ENCODE measurements around the gene LHX4.

LHX4 gene

DNA sequence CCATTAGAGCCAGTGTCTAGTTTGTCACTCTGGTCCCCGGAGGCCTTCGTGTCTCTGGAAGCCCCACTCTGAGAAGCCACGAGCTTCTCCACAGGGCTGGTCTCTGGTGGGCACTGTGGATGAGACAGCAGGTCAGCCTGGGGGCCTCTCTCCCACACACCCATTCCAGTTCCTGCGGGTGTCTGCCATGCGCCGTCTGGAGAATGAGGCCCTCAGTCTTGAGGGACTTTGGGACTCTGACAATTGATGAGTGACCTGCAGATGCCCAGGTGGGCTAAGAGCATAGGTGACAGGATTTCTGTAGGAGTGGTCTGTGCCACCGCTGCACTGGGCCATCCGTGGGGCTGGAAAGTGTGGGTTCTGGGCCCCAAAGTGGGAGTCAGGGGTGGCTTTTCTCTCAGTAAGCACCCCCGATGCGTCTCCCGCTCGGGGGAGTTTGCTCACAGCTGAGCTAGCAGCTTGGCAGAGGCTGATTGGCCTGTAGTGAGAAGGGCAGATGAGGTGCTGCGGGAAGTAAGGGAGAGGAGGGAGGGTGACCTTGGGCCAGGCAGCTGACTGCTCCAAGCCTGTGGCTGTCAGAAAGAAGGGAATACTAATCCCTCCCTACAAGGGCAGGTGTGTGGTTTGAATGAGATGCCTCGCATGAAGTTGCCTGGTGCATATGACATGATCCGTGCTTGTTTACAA lies 26.4 kb downstream of the LHX4 start:
- FAIRE-seq: no peak
- no peak for DNase-seq (ENCODE audit: low spot score)

DNA sequence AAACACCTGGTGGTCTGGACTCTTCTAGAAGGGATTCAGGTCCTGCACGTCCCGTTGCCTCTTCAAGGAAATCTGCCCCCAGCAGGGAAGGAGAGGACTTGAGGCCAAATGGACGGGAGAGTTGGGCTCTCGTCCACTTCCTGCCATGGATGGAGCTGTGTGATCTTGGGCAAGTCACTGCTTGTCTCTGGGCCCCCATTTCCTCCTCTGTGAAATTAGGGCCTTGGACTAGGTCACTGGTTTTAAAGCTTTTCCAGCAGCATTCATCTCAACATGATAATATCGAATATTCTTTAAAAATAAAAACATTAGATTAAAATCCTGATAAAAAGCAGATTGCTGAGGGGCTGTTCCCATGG lies 26.9 kb downstream of the LHX4 start:
- FAIRE-seq: no peak

DNA sequence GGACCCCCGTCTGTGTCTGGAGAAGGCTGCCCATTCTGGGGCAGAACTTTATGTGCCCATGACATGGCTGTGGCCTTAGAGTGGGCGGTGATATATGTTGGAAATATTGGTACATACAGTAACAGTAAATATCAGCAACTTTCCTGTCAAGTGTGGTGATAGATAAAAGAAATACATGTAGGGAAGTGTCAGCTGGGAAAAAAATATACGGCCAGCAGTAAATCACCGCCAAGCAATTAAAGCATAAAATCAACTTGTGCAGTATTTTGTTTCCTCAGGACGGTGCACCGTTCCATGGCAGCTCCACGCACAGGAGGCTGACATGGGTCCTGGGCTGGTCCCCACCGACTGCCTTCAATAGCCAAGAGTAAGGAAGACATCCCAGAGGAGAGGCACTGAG lies 27.4 kb downstream of the LHX4 start:
- FAIRE-seq: no peak
- no peak for DNase-seq (ENCODE audit: low spot score)

More for the DNA sequence above, 26.9 kb downstream of the LHX4 start:
- DNase-seq (ENCODE audit: low spot score): no peak

DNA sequence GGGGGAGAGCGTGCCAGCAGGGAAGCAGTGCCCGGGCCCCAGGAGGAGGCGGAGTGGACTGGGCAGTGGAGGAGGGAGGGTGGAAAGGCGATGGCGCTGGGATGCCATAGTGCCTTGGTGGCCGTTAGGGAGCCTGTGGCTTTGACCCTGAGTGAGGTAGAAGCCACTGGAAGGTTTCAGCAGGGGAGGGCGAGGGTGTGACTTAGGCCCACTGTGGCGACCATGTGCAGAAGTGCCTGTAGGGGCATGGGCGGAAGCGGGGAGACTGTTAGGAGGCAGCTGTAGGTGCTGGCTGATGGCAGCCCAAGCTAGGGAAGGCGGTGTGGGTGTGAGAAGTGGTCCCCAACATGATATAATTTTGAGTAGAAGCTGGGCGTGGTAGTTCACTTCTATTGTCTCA lies 28.2 kb downstream of the LHX4 start:
- FAIRE-seq (no peak), DNase-seq (ENCODE audit: low spot score) (no peak)

DNA sequence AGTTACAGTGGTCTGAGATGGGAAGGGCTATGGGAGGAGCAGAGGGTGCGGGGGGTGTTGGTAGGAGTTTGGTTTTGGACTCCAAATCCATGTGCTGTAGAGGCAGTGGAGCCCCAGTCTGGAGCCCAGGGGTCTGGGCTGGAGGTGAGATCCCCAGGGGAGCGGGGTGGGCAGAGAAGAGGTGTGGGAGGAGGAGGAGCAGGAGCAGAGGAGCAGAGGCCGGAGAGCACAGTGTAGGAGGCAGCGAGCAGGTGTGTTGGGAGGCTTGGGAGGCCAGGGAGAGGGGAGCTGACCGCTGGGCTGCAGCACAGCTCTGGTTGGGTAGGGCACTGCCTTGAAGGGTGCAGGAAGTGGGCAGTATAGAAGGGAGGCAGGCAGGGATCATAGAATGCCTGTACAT lies 28.9 kb downstream of the LHX4 start:
- FAIRE-seq (no peak), DNase-seq (ENCODE audit: low spot score) (no peak)

DNA sequence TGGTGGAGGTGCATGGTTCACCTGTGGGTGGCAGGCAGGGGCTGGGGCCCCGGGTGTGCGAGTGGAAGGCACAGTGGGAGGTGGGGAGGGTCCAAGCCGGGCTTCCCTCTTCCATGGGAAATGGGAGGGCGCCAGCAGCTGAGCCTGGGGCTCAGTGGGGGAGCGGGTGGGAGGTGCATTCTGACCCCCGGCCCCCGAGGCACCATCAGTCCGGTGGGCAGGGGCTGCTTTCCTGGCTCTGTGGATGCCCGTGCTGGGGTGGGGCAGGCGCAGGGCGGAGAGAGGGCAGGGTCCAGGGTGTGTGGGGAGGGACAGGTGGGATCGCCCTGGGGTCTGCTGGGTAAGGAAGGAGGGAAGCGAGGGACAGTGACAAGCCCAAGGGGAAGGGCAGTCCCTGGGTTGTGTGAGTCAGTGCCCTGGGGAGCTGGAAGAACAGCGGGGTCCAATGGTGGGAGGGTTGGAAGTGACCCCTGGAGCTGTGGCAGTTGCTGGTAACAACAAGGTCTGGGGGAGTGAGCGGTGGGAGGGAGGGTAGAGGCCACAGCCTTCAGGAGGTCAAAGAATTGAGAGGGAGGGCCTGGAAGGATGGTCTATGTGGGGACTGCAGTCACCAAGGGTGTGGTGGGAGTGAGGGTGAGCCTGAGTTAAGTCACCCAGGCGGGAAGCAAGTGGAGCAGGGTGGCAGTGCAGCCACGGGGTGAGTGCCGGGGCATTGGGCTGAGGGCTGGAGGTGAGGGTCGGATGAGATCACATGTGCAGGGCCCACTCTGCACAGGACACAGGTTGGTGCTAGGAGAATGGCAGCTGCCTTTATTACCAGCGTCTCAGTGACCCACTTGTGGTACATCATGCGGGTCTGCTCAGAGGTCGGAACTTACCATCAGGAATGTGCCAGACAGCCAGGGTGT lies 29.6 kb downstream of the LHX4 start:
- no peak for FAIRE-seq
- DNase-seq (ENCODE audit: low spot score): no peak

DNA sequence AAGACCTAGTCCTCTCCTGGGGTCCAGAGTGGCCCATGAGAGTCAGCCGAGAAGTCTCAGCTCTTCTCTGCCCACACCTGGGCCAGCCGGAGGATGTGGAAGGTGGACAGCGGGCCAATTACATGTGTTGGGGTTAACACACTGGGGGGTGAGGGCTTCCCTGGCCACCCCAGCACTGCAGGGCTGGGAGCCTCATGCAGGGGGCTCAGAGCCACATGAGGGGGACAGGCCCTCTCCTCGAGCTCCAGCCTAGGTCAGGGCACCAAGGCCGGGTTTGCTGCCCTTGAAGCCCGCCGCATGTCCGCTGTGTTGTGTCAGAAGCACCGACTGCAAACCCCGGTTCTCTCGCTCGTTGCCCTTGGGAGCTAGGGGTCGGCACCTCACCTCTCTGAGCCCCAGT lies 30.5 kb downstream of the LHX4 start:
- FAIRE-seq: no peak
- DNase-seq (ENCODE audit: low spot score): no peak

DNA sequence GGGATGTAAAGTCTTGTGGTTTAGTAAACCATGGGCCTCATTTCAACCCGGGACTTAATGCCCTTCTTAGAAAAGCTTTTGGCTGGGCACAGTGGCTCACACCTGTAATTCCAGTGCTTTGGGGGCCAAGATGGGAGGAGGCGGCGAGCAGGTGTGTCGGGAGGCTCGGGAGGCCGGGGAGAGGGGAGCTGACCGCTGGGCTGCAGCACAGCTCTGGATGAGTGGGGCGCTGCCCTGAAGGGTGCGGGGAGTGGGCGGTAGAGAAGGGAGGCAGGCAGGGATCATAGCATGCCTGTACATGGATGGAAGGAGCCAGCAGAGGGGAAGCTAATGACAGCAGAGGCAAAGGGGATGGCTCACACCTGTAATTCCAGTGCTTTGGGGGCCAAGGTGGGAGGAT lies 31.0 kb downstream of the LHX4 start:
- no peak for DNase-seq (ENCODE audit: low spot score)
- no peak for FAIRE-seq

DNA sequence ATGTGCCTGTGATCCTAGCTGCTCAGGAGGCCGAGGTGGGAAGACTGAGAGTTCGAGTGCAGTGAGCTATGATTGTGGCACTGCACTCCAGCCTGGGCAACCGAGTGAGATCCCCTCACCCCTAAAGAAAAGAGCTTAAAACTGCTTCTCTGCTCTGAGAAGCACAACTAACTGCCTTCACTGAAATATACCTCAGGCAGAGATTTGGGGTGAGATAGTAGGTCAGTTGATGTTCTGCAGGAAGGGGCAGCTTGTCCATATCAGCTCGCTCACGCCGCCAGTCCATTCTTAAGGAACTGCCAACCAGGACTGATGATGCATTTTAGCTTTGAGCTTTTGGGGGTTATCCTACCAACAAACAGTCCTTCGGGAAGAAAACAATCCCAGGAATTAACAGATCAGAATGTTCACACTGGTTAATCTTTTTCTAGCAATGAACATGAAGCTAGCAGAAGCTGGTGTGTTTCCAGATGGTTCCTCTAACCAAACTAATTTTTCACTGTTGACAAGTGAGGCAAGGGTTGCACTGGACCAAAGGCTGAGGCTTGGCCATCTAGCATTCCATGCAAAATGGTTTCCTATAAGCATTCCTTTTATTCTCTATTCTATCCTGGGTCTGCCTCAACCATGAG lies 31.6 kb downstream of the LHX4 start:
- FAIRE-seq: no peak

DNA sequence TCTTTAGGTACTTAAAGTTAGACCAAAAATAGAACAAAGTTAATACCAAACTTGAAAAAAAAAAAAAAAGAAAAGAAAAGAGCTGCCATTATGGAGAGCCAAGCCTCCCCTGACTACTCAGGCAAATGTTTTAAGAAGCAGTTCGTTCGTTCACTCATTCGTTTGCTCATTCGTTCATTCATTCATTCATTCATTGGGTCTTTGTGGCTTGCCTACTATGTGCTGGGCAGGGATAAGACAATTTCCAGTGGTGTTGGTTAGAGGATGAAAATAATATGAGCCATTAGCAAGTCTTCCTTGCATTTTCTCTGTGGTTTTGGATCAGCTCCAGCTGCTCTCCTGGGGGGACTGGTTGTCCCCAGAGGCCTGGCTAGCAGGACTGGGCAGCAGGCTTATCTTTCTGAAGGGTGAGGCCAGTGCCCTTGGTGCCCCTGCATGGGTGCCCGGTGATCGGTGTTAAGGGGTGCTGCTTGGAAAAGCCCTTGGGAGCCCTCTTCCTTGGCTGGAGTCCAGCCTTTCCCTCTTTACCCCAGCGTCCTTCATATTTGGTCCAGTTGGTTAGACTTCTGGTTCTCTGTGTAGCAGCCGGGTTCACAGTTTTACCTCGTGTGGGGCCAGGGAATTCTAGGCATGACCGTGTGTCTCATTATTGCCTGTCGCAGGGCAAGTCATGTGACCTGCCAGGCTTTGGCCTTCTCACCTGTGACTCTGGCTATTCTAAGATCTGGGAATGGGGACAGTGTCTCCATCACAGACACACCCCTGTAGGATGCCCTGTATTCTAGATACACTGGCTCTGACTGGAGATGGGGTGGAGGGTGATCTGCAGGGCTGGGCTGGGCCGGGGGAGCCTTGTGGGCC lies 32.8 kb downstream of the LHX4 start:
- peak; percentile 30 for FAIRE-seq
- DNase-seq (ENCODE audit: low spot score): no peak

More for the DNA sequence above, 31.6 kb downstream of the LHX4 start:
- DNase-seq (ENCODE audit: low spot score): no peak

DNA sequence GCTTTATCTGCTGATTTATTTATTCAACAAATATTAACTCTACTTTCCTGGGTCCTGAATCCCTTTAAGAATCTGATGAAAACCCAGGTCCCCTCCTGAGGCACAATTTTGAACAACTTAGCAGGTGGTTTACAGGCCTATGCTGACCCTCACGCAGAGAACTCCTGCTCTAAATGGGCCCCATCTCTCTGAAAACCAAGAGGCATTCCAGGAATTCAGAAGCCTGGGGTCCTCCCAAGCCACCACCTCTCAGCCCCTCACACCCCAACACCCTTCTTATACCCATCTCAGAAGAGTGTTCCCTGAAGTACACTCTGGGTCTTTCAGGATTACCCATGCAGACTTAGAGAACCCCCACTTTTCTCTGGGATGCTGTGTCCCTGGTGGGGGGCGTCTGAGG lies 34.5 kb downstream of the LHX4 start:
- no peak for FAIRE-seq
- DNase-seq (ENCODE audit: low spot score): no peak

DNA sequence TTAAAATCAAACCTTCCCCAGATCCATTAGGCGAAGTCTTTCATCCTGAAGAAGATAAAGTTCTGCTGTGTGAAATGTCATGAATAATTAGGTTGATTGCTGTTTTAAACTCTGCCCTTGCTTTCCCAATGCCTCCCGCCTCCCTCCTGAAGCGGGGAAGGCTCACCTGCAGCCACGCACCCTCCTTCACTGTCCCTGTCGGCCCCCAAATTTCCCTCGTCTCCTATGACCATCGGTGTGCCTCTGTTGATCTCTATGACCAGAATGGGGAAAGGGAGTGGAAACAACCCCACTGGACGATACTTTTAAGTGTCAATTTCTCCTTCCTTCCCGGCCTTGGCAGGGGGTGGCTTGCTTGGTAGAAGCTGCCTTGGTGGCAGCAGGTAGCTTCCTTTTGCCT lies 35.1 kb downstream of the LHX4 start:
- DNase-seq (ENCODE audit: low spot score) (no peak), FAIRE-seq (no peak)

DNA sequence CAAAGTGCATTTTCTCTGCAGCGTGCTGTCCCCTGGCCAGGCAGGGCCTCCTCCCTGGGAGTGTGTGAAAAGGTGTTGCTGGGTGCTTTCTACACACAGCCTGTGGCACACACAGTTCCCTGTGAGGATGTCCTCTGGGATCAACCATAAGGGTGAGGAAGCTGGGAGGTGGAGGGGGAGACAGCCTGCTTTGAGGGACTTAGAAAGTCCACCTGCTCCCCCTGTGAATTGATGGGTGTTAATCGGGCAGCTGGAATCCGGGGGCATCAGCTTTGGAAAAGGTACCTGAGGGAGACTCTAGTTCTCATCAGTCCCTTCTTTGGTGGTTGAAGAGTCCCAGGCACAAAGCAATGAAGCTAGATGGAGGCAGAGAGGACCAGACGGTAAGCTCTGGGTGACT lies 35.8 kb downstream of the LHX4 start:
- FAIRE-seq (no peak), DNase-seq (ENCODE audit: low spot score) (no peak)

DNA sequence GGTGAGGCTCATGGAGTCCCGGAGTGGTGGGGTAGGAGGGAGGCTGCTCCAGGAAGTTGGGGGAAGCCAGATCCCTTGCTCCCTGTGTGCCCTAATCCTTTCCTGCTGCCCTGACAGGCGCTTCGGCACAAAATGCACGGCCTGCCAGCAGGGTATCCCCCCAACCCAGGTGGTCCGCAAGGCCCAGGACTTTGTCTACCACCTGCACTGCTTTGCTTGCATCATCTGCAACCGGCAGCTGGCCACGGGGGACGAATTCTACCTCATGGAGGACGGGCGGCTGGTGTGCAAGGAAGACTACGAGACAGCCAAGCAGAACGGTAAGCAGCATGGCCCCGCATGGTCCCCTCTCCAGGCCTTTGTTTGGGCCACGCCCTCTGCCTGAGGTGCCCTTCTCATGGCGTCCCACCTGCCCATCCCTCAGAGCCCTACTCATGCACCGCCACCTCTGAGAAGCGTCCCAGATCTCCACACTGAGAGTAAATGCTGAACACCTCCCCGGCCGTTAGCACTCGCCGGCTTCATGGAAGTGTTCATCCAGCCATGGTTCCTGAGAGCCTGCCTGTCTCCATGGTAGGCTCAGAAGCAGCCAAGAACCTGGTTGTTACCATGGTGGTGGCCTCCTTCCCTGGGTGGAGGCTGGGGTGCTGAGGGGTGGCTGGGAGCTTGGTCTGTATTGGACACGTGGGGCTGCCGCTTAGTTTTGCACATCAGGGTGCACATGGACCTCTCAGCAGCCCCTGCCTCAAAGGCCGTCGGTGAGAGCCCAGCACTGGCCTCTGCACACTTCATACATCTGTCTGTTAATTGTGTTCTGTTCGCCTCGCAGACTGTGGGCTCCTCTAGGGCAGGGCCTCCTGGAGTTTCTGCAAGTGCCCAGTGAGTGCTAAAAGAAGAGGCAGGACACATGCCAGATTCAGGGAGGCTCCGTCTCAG lies 36.5 kb downstream of the LHX4 start:
- FAIRE-seq: no peak

DNA sequence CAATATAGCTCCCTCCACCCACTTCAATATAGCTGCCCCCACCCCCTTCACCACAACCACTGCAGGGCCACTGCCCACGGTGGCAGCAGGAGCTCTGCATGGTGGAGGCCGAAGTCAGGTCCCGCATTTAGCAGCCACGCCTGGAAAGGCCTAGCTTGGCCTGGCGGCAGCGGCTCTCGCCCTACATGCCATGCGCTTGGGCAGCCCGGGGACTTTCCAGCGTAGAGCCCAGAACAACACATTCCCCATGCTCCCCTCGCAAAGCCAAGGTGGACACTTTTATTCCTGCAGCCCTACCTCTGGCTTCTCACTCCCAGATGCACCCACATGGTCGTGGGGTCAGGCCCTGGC lies 37.1 kb downstream of the LHX4 start:
- no peak for FAIRE-seq
- no peak for DNase-seq (ENCODE audit: low spot score)

More for the DNA sequence above, 36.5 kb downstream of the LHX4 start:
- no peak for DNase-seq (ENCODE audit: low spot score)

DNA sequence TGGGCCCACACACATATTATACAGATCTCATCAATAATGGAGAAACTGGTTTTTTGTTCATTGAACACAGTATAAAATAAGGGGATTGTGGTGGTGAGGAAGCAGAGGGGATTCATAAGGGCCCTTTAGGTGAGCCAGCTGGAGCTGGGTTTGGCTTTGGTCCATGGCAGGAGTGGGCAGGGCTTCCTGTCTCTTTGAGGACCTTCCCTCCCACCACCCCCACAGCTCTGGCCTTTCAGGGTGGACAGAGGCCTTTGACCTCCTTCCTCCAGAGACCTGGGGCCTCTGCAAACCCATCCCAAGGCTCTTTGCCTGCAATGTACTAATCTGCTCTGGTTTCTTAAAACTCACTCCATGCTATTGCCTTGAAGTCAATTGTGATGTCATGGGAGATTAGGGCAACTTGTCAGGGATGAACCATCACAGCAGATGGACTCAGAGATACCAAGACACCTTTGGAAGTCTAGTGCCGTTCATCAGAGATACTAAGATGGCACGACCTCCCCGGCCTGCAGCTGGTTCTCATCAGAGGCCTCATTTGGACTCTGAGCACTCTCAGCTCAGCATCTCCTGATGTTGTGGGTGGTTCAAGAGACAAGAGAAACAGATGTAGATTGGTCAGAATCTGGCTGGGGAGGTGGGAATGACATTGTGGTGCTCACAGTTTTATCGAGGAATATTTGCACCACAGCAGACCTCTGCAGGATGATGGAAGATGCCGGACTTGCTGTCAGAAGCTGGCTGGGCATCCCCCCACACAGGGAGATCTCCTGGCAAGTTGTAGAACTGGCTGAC lies 37.9 kb downstream of the LHX4 start:
- FAIRE-seq (no peak), DNase-seq (ENCODE audit: low spot score) (no peak)

DNA sequence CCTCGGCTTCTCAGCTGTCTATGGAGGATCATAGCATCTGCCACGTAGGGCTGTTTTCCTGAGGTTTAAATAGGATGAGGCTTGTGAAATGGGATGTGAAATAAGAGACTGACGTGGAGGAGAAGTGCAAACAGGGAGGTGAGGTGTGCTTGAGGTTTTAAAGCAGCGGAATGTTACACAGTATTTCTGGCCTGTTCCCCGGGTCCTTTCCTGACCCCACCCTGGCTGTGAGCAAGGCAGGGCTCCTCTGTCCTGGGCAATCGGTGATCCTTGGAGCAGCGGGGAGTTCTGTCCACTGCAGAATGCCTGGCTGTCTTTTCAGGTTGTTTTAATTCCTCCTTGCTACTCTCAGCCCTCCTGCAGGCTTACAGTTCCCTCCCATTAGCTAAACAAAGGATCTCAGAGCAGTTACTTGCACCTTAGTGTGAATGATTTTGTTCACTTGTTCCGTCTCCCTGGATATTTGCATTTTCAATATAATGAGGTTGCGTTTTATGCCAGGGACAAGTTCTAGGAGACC lies 38.6 kb downstream of the LHX4 start:
- DNase-seq (ENCODE audit: low spot score) (no peak), FAIRE-seq (no peak)

DNA sequence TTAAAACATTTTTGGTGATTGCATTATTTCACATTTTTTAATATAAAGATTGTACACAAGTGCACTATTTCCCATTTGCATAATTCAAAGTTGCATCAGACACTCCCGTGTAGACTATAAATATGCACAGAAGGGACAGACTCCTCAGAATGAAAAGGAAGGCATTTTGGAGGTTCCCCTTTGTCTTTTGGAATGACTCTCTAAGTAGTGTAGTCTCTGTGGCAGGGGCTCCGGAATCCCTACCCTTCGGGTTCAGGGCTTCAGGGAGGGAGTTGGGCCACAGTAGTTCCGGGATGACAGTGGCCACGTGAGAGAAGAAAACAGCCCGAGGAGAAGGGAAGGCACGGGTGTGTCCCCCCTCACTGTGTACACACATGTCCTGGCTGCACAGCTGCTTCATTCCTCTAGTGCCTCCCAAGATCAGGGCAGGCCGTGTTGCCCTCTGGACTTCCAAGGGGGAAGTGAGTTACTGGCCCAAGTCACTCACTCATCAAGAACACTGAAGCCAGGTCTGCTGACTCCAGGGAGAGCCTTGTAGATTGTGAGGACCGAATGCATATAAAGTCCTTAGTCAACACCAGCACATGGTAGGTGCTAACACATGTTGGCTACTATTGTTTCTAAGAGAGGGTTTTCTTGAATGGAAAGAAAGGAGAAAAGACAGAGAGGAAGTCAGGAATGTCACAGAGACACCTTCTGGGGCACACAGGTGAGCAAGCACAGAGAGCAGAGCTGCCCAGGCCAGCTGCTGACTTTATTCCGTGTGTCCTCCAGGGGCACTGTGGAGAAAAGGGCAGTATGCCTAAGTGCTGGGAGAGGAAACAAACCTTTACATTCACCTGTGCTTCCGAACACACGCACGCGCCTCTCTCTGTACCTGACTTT lies 39.8 kb downstream of the LHX4 start:
- FAIRE-seq (no peak), DNase-seq (ENCODE audit: low spot score) (no peak)

All from urothelium cell line (cell line).